Measurements from ENCODE around the gene MGAT5B. TPM values are rescaled to one million over a fixed set of nuclear protein-coding genes. Genes with fewer than 3 reads are reported as not detected.

Gene MGAT5B
- total and polyA plus RNA-seq, 2 experiments from 2014 or later = 0.11 to 0.16 TPM

DNA sequence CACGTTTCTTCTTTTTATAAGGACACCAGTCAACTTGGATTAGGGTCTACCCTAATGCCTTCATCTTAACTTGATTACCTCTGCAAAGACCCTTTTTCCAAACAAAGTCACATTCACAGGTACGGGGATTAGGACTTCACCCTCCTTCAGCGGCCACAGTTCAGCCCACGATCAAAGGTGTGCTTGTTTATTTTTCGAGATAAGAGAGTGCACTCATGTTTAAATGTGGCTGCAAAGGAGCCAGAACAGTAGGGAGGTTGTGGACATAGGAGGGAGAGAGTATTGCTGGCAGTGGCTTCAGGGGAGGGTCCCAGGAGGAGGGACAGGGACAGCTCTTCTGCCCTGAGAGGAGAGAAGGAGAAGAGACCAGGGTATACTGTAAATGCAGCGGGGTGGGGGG is 46.7 kb downstream of the MGAT5B start:
- in situ Hi-C loops (cut with MboI) = no loop called here
- peaks cover 28% of the 10 kb centered on the region for H3K27me3 ChIP-seq (replicated peaks; ENCODE audit: insufficient read depth)
- TF ChIP-seq EZH2phosphoT487 (IDR thresholded peaks at IDR 0.05; ENCODE audit: insufficient read depth, low read depth) (no peak), EZH2 (IDR thresholded peaks at IDR 0.05; ENCODE audit: insufficient read depth, poor library complexity, severe bottlenecking) (no peak)
- H2AFZ ChIP-seq = no peak overlapping the region
- H4K20me1 ChIP-seq (ENCODE audit: insufficient read depth) = no peaks in the 10 kb centered on the region
- no peak overlapping the region for H3K4me2 ChIP-seq (ENCODE audit: unreplicated experiment)
- WGBS, 2 experiments (ENCODE audit: low coverage in 1 of 2, low lambda C conversion rate in 2 of 2, missing lambda C conversion rate in 2 of 2) = 43 to 53% methylated on average over 6 of the region's 6 CpGs
- H3F3A ChIP-seq (ENCODE audit: insufficient read depth) = no peaks in the 10 kb centered on the region
- no peaks in the 10 kb centered on the region for H3K9me2 ChIP-seq (ENCODE audit: insufficient read depth)
- no peaks in the 10 kb centered on the region for H3K79me2 ChIP-seq (ENCODE audit: insufficient read depth)
- no peak overlapping the region for H3K4me3 ChIP-seq
- H3K36me3 ChIP-seq (ENCODE audit: low read depth) = no peaks in the 10 kb centered on the region
- no peak overlapping the region for H3K9ac ChIP-seq
- no peaks in the 10 kb centered on the region for H3K9me3 ChIP-seq (ENCODE audit: low read depth)
- no peaks in the 10 kb centered on the region for H3K4me1 ChIP-seq (ENCODE audit: insufficient read depth)
- DNase-seq = no peak
- no peak overlapping the region for H3K27ac ChIP-seq

DNA sequence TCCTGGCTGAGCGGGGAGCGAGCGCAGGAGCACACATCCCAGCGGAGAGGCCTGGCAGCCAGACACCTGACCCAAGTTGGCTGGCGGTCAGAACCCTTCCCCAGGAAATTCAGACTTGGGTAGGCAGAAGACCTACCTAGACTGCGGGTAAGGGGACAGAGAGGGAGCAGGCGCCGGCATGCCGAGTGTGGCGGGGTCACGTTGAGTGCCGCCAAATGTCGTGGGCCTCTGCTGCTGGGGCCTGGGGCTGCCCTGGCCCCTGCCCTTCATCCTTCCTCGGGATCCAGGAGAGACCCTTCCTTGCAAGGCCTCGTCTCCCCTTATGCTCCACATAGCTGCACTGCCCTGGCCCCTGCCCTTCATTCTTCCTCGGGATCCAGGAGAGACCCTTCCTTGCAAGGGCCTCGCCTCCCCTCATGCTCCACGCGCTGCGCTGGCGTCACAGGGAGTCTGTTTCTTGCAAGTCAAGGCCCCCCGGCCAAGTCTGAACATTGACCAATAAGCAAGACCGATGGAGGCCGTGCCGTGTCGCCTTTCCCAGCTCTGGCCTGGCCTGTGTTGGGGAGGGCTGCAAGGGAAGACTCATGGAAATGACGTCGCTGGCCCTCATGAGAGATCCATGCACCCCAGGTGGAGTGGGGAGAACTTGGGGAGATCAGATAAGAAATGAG is 47.8 kb downstream of the MGAT5B start:
- Histone ChIP-seq H3K27me3 (replicated peaks; ENCODE audit: insufficient read depth) (peaks cover 35% of the 10 kb centered on the region), H3K4me1 (ENCODE audit: insufficient read depth) (no peaks in the 10 kb centered on the region), H2AFZ (no peak overlapping the region), H3K4me3 (no peak overlapping the region), H3K9me2 (ENCODE audit: insufficient read depth) (no peaks in the 10 kb centered on the region), H3K4me2 (ENCODE audit: unreplicated experiment) (no peak overlapping the region), H3F3A (ENCODE audit: insufficient read depth) (no peaks in the 10 kb centered on the region), H3K36me3 (ENCODE audit: low read depth) (no peaks in the 10 kb centered on the region), H3K9me3 (ENCODE audit: low read depth) (no peaks in the 10 kb centered on the region), H4K20me1 (ENCODE audit: insufficient read depth) (no peaks in the 10 kb centered on the region), H3K9ac (no peak overlapping the region), H3K79me2 (ENCODE audit: insufficient read depth) (no peaks in the 10 kb centered on the region), H3K27ac (no peak overlapping the region)
- 74 to 75% methylated on average over 26 to 28 of the region's 28 CpGs for WGBS, 2 experiments (ENCODE audit: low coverage in 1 of 2, low lambda C conversion rate in 2 of 2, missing lambda C conversion rate in 2 of 2)
- in situ Hi-C loops (cut with MboI) = no loop called here
- TF ChIP-seq EZH2phosphoT487 (IDR thresholded peaks at IDR 0.05; ENCODE audit: insufficient read depth, low read depth) (no peak), EZH2 (IDR thresholded peaks at IDR 0.05; ENCODE audit: insufficient read depth, poor library complexity, severe bottlenecking) (no peak)
- no peak for DNase-seq

DNA sequence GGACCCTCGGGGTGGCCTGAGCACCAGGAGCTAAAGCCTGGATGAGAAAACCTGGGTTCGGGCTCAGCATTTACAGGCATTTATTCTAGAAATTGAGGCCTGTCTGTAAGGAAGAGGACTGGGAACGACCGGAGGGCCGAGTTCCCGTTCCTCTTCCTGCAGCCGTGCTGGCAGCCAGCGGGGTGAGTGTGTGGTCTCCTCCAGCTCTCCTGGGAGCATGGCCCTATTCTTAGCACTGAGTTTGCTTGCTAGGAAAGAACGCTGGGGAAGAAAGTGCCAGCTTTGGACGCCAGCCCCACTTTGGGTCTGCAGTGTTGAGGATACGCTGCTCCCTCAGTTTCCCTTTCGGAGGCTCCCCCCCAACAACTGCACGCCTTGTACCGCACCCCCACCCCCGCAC is 49.6 kb downstream of the MGAT5B start:
- Histone ChIP-seq H2AFZ (no peak overlapping the region), H3K79me2 (ENCODE audit: insufficient read depth) (no peaks in the 10 kb centered on the region), H3K9me2 (ENCODE audit: insufficient read depth) (no peaks in the 10 kb centered on the region), H3K27ac (no peak overlapping the region), H3K27me3 (replicated peaks; ENCODE audit: insufficient read depth) (peaks cover 35% of the 10 kb centered on the region), H3K4me1 (ENCODE audit: insufficient read depth) (no peaks in the 10 kb centered on the region), H3K36me3 (ENCODE audit: low read depth) (no peaks in the 10 kb centered on the region), H3K4me3 (no peak overlapping the region), H3K9ac (no peak overlapping the region), H4K20me1 (ENCODE audit: insufficient read depth) (no peaks in the 10 kb centered on the region), H3K4me2 (ENCODE audit: unreplicated experiment) (no peak overlapping the region), H3F3A (ENCODE audit: insufficient read depth) (no peaks in the 10 kb centered on the region), H3K9me3 (ENCODE audit: low read depth) (no peaks in the 10 kb centered on the region)
- in situ Hi-C loops (cut with MboI) = no loop called here
- no peak for DNase-seq
- TF ChIP-seq EZH2 (IDR thresholded peaks at IDR 0.05; ENCODE audit: insufficient read depth, poor library complexity, severe bottlenecking) (no peak), EZH2phosphoT487 (IDR thresholded peaks at IDR 0.05; ENCODE audit: insufficient read depth, low read depth) (no peak)
- 41% methylated on average over 15 of the region's 15 CpGs for WGBS, 2 experiments (ENCODE audit: low coverage in 1 of 2, low lambda C conversion rate in 2 of 2, missing lambda C conversion rate in 2 of 2)

DNA sequence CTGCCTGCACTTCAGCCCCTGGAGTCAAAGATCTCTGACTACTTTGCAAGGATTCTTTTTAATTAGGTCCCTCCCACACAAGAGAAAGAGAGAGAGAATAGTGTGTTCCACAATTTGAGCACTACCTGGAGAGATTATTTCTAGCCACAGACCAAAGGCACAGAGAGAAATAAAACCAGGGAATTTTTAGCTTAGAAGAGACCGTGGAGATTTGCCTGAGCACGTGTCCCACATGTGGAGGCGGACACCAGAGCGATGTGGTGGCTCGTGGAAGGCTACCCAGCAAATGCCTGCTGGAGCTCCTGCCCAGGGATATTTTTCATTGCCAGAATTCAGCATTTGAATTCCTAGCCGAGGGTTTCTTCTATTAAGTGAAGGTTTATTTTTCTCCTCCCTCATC is 50.6 kb downstream of the MGAT5B start:
- Histone ChIP-seq H3K27ac (no peak overlapping the region), H3K9me3 (ENCODE audit: low read depth) (no peaks in the 10 kb centered on the region), H3K4me2 (ENCODE audit: unreplicated experiment) (no peak overlapping the region), H3K36me3 (ENCODE audit: low read depth) (no peaks in the 10 kb centered on the region), H3F3A (ENCODE audit: insufficient read depth) (no peaks in the 10 kb centered on the region), H3K79me2 (ENCODE audit: insufficient read depth) (no peaks in the 10 kb centered on the region), H3K9me2 (ENCODE audit: insufficient read depth) (no peaks in the 10 kb centered on the region), H3K4me3 (no peak overlapping the region), H4K20me1 (ENCODE audit: insufficient read depth) (no peaks in the 10 kb centered on the region), H3K27me3 (replicated peaks; ENCODE audit: insufficient read depth) (peaks cover 35% of the 10 kb centered on the region), H3K9ac (no peak overlapping the region), H3K4me1 (ENCODE audit: insufficient read depth) (no peaks in the 10 kb centered on the region), H2AFZ (no peak overlapping the region)
- no peak for DNase-seq
- in situ Hi-C loops (cut with MboI) = no loop called here
- WGBS, 2 experiments (ENCODE audit: low coverage in 1 of 2, low lambda C conversion rate in 2 of 2, missing lambda C conversion rate in 2 of 2) = 32 to 33% methylated on average over 6 of the region's 6 CpGs
- TF ChIP-seq EZH2phosphoT487 (IDR thresholded peaks at IDR 0.05; ENCODE audit: insufficient read depth, low read depth) (no peak), EZH2 (IDR thresholded peaks at IDR 0.05; ENCODE audit: insufficient read depth, poor library complexity, severe bottlenecking) (no peak)
